HS-27A (cell line): ENCODE data around the gene PTGER4.

Experiments
- DNase-seq: peaks from one replicate; pipeline ENCODE4 v3.0.0-alpha.2; 2012; ENCODE audit warnings: low read depth, missing footprints

The PTGER4 gene

DNA sequence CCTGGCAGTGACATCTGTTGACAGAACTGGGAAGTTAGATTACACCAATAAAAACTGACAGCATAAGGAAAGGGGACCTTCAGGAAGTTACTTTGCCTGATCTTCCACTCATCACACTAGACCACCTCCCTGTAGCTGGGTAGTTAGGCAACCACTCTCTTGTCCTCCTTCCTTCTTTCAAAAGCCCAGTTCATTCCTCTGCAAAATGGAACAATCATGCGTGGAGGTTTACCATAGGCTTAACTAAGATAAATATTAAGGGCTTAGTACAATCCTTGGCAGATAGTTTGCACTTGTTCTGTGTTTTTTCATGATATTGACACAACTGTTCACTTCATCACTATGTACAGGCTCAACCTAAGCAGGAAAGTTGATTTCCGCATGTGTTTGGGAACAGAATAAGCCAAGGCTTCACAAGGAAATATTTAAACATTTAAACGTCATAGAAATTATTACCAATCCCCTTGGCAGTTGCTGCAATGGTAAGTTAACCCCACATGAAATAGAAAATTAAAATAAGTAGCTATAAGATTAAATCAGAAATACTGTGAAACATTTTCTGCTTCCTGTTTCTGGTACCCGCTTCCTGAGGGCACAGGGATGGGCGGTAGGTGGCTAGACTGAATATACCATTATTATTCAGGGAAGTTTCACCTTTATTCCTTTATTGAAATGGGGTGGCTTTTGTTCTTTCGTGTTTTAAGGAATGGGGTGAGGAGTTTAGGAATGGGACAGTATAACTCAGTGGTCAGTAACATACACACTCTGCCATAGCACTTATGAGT lies 9.9 kb upstream of the PTGER4 start:
- DNase-seq, result no peak

DNA sequence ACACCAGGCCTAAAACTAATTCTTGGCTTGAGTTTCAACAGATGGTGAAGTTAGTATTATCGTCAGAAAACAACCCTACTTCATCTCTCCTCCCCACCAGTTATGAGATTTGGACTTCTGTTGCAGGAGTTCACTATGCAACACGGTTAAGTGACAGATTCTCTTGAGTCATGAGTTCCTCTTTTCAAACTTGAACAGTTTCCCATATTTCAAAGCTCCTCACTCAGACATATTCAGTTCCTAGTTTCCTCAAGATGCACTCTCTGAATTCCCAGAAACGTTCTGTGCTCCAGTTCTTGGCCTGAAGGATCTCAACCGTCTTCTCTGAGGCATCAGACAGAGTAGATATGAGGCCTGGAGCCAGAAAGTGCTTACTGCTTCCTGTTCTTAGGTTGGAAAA lies 7.3 kb upstream of the PTGER4 start:
- no peak for DNase-seq

GRCh38 chr5:40674661-40675235 lies 5.0 kb upstream of the PTGER4 start:
- no peak for DNase-seq

DNA sequence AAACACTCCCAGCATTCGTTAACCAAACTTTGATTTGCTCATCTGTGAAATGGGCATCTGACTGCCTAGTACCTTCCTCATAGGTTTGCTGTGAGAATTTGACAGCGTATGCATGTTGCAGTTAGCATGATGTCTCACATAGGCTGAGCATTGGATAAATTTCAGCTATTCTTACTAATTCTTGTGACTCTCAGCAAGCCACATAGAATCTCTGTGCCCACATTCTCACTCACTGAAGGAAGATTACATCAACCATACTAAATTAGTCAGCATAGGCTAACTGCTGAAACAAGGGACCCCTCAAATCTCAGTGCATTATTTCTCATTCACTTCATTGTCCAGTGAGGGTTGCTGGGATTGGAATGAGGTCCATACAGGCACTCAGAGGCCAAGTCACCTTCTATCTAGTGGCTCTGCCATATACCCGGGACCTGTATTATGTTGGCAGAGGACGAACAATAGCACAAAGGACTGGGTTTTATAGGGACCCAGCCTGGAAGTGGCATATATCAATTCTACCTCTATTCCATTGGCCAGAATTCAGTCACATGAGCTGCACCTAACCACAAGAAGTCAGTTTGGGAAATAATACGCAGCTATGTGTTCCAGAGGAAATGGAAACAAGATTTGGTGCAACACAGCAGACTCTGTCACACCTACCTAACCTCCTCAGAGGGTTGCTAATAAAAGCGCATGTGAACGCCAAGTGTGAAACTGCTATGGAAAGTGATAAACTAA lies 4.2 kb upstream of the PTGER4 start:
- DNase-seq, result no peak

- no peak for DNase-seq
Measured at GRCh38 chr5:40676613-40677343, 2.9 kb upstream of the PTGER4 start.

- DNase-seq, result no peak
Measured at GRCh38 chr5:40677456-40677855, 2.3 kb upstream of the PTGER4 start.

DNA sequence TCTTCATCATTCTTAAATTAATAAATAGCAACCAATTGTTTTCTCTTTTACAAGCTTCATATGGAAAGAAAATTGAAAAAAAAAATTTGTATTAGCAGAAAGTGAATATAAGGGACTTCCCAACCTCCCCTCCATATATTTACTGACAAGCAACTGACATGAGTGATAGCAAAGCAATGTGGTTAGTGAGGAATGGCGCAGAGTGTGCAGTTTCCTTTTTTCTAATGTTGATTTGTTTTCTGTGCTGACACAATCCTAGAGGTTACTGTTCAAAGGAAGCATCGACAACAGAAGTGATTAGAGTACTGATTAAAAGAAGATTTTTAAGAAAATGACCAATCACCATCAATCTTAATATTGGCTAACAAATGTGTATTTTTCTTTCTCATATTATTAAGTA lies 1.7 kb upstream of the PTGER4 start:
- no peak for DNase-seq

- DNase-seq, result no peak
Measured at GRCh38 chr5:40678460-40679147, 1.1 kb upstream of the PTGER4 start.

GRCh38 chr5:40679148-40679912 lies 385 bp upstream of the PTGER4 start:
- DNase-seq, result peak; percentile 86

DNA sequence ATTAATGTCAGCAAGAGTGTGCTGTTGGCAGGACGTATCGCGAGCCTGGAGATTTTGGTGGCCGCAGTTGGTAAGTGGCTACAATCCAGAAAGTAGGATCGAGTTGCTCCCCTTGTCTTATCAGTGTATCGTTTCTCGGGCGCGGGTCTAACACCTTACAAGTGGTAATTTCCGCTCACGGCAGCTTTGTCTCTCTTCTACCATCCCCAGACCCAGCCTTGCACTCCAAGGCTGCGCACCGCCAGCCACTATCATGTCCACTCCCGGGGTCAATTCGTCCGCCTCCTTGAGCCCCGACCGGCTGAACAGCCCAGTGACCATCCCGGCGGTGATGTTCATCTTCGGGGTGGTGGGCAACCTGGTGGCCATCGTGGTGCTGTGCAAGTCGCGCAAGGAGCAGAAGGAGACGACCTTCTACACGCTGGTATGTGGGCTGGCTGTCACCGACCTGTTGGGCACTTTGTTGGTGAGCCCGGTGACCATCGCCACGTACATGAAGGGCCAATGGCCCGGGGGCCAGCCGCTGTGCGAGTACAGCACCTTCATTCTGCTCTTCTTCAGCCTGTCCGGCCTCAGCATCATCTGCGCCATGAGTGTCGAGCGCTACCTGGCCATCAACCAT lies 1.1 kb downstream of the PTGER4 start:
- peak; percentile 36 for DNase-seq

- DNase-seq, result peak; percentile 29
Measured at GRCh38 chr5:40681363-40682153, 1.8 kb downstream of the PTGER4 start.

DNA sequence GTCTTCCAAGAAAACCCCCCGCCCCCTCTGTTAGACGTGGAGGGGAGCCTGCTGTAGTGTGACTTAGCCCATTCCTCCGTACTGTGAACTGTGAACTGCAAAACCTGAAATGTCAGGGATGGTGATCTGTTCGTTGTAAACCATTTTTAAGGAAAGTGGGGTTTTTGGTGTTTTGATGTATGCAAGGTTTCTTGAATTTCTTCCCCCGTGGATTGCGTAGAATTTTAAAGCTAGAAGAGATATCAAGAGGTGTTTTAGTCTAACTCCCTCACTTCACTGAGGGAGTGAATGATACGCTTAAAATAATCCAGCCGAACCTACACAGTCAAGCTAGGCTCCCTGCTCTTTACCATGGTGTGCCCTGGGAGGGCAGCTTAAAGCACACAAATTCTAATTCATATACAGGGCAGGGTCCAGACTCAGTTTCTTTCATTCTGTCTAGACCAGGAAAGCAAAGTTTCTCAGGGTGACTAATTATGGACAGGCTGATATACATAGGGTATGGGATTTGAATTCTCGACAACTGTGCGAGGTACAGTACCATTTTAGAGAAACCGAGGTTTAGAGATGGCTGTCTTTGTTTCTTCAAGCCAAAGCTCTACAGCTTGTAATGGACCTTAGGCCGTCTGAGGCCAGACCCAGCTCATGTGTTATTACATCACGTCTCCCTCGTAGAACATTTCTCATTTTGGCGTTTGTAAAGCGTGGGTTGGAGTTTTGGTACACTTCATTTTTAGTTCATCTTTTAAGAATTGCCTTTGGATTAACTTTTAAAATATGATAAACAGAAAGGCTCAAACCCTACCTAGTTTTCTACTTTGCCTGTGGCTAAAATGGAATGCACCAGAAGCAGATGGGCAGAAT lies 2.7 kb downstream of the PTGER4 start:
- DNase-seq, result peak; percentile 26

DNA sequence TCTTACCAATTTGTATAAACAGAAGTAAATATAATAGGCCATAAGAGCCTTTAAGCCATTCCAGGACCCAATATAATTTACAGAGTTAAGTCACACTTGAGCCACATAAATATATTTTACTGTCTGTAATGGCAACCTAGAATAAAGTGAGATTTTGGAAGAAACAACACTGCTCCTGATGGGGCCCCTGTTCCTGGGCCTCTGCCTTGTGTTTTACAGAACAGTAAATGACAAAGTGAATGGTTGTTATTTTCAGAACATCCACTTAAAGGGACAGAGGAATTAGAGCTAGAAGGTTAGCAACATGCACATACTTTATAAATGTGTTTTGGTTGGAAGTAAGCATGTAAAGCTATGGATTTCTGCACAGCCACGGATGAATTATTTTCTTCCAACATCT lies 3.6 kb downstream of the PTGER4 start:
- no peak for DNase-seq

DNA sequence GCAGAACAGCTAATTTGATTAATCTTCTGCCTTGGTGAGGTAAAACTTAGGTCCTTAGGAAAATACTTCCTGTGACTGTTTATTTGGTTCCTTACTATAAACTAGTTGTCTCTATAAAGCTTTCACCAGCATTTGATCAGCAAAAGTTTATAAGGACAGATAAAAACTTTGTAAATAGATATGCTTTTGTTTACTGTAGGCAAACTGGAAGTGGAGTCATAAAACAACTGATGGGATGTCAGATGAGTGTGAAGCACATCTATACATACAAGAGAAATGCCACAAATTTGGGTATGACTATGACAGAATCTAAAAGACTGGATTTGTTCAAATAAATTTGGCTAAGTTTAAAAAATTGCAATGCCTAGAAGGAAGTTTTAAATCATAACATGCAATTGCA lies 5.5 kb downstream of the PTGER4 start:
- no peak for DNase-seq

GRCh38 chr5:40685976-40686486 lies 6.3 kb downstream of the PTGER4 start:
- no peak for DNase-seq

- no peak for DNase-seq
Measured at GRCh38 chr5:40687321-40687720, 7.6 kb downstream of the PTGER4 start.

GRCh38 chr5:40688127-40688761 lies 8.5 kb downstream of the PTGER4 start:
- DNase-seq, result peak; percentile 84

GRCh38 chr5:40688996-40689395 lies 9.3 kb downstream of the PTGER4 start:
- DNase-seq, result no peak
